OCI-LY3 (cell line): ENCODE data around the gene CCDC160.
"Not testable (repeated sequence)": the region's sequence is repeated elsewhere in the genome, so short reads cannot be mapped to it uniquely, and the experiment has no call there.

ENCODE experiments used
- H2AFZ ChIP-seq: fragments of 200-600, 300-600 bp; shearing (Covaris generic); 2 replicates; pipeline ENCODE4 v1.6.0; 2014; ENCODE audit warnings: antibody characterized with exemption, low read depth, low read length
- H3K27ac ChIP-seq: fragments of 200-600, 300-600 bp; sonication (generic); 2 replicates; pipeline ENCODE4 v1.5.1; 2014; ENCODE audit warnings: mild to moderate bottlenecking, low read length, moderate library complexity, mixed read lengths
- H3K27me3 ChIP-seq: fragments of 200-600, 300-600 bp; sonication (generic); 2 replicates; pipeline ENCODE4 v1.6.1; 2014; ENCODE audit warnings: low read depth, low read length, mixed read lengths
- H3K36me3 ChIP-seq: fragments of 200-600, 300-600 bp; sonication (generic); replicated peaks from 2 replicates; pipeline ENCODE3; 2014; ENCODE audit warnings: low read depth, low read length, mixed read lengths
- H3K4me1 ChIP-seq: fragments of 300-600, 200-600 bp; sonication (generic); 2 replicates; pipeline ENCODE4 v1.6.1; 2014; ENCODE audit warnings: low read length, mixed read lengths
- H3K4me2 ChIP-seq: fragments of 200-600, 300-600 bp; sonication (generic); 2 replicates; pipeline ENCODE4 v1.6.1; 2014; ENCODE audit warnings: low read length, mixed read lengths
- H3K4me3 ChIP-seq: fragments of 300-600, 200-600 bp; sonication (generic); 2 replicates; pipeline ENCODE4 v1.5.1; 2014; ENCODE audit warnings: antibody characterized with exemption, mild to moderate bottlenecking, low read length, moderate library complexity
- H3K79me2 ChIP-seq: fragments of 300-600, 200-600 bp; shearing (Covaris generic); 2 replicates; pipeline ENCODE4 v1.6.1; 2014; ENCODE audit warnings: mild to moderate bottlenecking, low read length, mixed read lengths
- H3K9ac ChIP-seq: fragments of 300-600, 200-600 bp; shearing (Covaris generic); 2 replicates; pipeline ENCODE4 v1.6.0; 2014; ENCODE audit warnings: mild to moderate bottlenecking, low read length, moderate library complexity
- H3K9me3 ChIP-seq: fragments of 200-600, 300-600 bp; shearing (Covaris generic); 2 replicates; pipeline ENCODE4 v1.6.1; 2014; ENCODE audit warnings: low read length, mixed read lengths; ENCODE audit not compliant: insufficient read depth
- H4K20me1 ChIP-seq: fragments of 200-600, 300-600 bp; sonication (generic); 2 replicates; pipeline ENCODE4 v1.6.1; 2016; ENCODE audit warnings: low read length, mixed read lengths; ENCODE audit not compliant: insufficient read depth
- CTCF ChIP-seq: fragments of 200-600, 300-600 bp; sonication (generic); IDR thresholded peaks from 2 replicates; pipeline ENCODE4 v1.5.1; 2014; ENCODE audit warnings: antibody characterized with exemption, low read length, low read depth
- EZH2phosphoT487 ChIP-seq: fragments of 200-600 bp; shearing (Covaris generic); IDR thresholded peaks from 2 replicates; pipeline ENCODE4 v1.6.1; 2018; ENCODE audit warnings: antibody characterized with exemption, mixed run types, low read depth

Gene CCDC160

GRCh38 chrX:134206221-134206620, 30.8 kb upstream of the CCDC160 start:
- Histone ChIP-seq H3K9me3 (no peaks in the 10 kb centered on the region), H3K27ac (no peak overlapping the region), H2AFZ (no peak overlapping the region), H3K4me1 (no peaks in the 10 kb centered on the region), H3K79me2 (no peaks in the 10 kb centered on the region), H3K27me3 (no peaks in the 10 kb centered on the region), H3K36me3 (no peaks in the 10 kb centered on the region), H3K4me2 (no peak overlapping the region), H3K9ac (no peak overlapping the region), H3K4me3 (no peak overlapping the region), H4K20me1 (no peaks in the 10 kb centered on the region)
- TF ChIP-seq CTCF (no peak), EZH2phosphoT487 (no peak)

GRCh38 chrX:134210465-134210864, 26.5 kb upstream of the CCDC160 start:
- H3K4me3 ChIP-seq = no peak overlapping the region
- H3K36me3 ChIP-seq = no peaks in the 10 kb centered on the region
- TF ChIP-seq EZH2phosphoT487 = no peak
- TF ChIP-seq CTCF = no peak
- H4K20me1 ChIP-seq = no peaks in the 10 kb centered on the region
- no peaks in the 10 kb centered on the region for H3K9me3 ChIP-seq
- no peak overlapping the region for H3K9ac ChIP-seq
- H3K4me2 ChIP-seq = no peak overlapping the region
- H3K4me1 ChIP-seq = no peaks in the 10 kb centered on the region
- H2AFZ ChIP-seq = no peak overlapping the region
- no peaks in the 10 kb centered on the region for H3K79me2 ChIP-seq
- H3K27ac ChIP-seq = no peak overlapping the region
- no peaks in the 10 kb centered on the region for H3K27me3 ChIP-seq

- Histone ChIP-seq H3K36me3 (no peaks in the 10 kb centered on the region), H3K4me3 (no peak overlapping the region), H4K20me1 (no peaks in the 10 kb centered on the region), H3K9me3 (no peaks in the 10 kb centered on the region), H3K79me2 (no peaks in the 10 kb centered on the region), H3K9ac (no peak overlapping the region), H3K4me2 (no peak overlapping the region), H3K27ac (no peak overlapping the region), H2AFZ (no peak overlapping the region), H3K27me3 (no peaks in the 10 kb centered on the region), H3K4me1 (no peaks in the 10 kb centered on the region)
- TF ChIP-seq CTCF = no peak
- TF ChIP-seq EZH2phosphoT487 = no peak
These were observed 1.7 kb upstream of the CCDC160 start for GRCh38 chrX:134235236-134235635.

- not testable (repeated sequence) for H3K27me3 ChIP-seq, H3K27ac ChIP-seq, H4K20me1 ChIP-seq, H3K4me2 ChIP-seq, H3K9ac ChIP-seq, H3K9me3 ChIP-seq, H2AFZ ChIP-seq, H3K36me3 ChIP-seq, H3K4me1 ChIP-seq, H3K4me3 ChIP-seq, H3K79me2 ChIP-seq
These were observed 1.2 kb downstream of the CCDC160 start for GRCh38 chrX:134238144-134238543.

GRCh38 chrX:134239016-134239415, 2.0 kb downstream of the CCDC160 start:
- H3K4me1 ChIP-seq = peaks cover 6% of the 10 kb centered on the region; the same call in 1 of the 2 replicates
- H2AFZ ChIP-seq = no peak overlapping the region
- H4K20me1 ChIP-seq = no peaks in the 10 kb centered on the region
- H3K27me3 ChIP-seq = no peaks in the 10 kb centered on the region
- H3K4me3 ChIP-seq = no peak overlapping the region
- H3K9me3 ChIP-seq = no peaks in the 10 kb centered on the region
- H3K36me3 ChIP-seq = no peaks in the 10 kb centered on the region
- H3K27ac ChIP-seq = no peak overlapping the region
- no peak overlapping the region for H3K4me2 ChIP-seq
- TF ChIP-seq CTCF (no peak), EZH2phosphoT487 (no peak)
- H3K9ac ChIP-seq = no peak overlapping the region
- no peaks in the 10 kb centered on the region for H3K79me2 ChIP-seq
